IPS-11a (cell line): ENCODE measurements around the gene VPS41.

ENCODE experiments used
- H3K4me3 ChIP-seq: one replicate; pipeline ENCODE4 v1.5.1; 2013; ENCODE audit warnings: low read depth, low read length, control low read depth

The VPS41 gene

DNA sequence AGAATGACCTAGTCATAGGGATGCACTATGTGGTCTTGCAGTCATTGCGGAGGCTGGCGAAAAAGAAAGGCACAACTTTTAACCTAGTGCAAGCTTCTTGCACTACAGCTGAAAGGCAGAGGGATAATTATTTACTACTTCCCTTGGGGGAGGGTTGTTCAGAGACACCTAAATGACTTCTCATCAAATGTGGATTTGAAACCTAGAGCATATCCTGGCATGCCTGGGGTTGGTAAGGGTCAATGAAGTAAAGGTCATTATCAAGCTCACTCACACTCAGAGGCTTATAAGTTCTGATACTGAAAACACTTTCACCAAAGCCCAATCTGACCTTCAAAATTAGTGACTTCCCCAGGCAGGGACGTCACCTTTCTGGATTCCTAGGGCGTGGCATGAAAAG lies 168.9 kb downstream of the VPS41 start:
- H3K4me3 ChIP-seq, result no peak overlapping the region

DNA sequence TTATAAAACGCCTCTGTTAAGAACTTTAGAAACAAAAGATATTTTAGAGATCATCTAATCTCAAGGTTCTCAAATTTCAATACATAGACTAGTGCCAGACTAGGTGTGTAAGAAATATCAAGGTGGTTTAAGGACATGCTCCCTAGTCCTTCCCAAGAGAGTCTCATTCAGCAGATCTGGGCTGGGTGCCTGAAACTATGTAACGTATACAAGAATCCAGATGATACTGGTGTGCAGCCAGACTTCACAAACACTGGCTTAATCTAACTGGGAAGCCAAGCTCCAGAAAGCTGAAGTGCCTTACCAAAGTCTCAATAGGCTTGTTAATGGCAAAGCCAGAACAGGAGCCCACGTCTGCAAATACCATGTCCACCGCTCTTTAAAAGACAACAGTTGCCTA lies 172.9 kb downstream of the VPS41 start:
- H3K4me3 ChIP-seq, result no peak overlapping the region

DNA sequence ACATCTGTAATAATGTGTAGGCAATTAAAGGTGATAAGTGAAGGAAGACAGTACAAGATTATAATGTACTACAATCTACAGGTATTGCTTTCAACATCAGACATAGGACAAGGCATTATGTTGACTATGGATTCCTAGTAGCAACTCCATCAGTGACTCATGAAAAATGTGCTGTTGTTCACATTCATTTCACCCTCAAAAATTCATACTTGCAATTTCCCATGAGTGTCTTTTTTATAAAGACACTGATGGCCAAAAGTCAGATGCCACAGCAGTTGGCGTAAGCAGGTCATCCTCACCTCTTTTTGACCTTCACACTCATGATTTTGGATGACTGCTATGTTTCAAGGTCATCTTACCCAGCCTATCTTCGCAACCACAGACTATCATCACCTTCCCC lies 177.8 kb downstream of the VPS41 start:
- H3K4me3 ChIP-seq, result no peak overlapping the region

DNA sequence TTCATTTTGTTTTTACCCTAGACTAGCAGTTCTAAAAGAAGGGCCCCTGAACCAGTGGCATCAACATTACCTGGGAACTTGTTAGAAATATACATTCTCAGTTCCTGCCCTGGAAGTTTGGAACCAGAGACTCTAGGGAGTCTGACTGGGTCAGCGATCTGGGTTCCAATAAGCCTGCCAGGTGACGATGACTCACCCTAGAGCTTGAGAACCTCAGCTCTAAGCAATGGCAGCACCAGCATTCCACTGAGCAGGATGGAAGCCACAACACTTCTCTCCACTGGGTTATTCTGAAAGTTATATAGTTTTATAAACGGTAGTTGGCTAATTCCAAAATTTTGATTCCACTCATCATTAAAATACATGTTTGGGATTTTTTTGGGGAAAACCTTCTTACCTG lies 180.8 kb downstream of the VPS41 start:
- no peak overlapping the region for H3K4me3 ChIP-seq

DNA sequence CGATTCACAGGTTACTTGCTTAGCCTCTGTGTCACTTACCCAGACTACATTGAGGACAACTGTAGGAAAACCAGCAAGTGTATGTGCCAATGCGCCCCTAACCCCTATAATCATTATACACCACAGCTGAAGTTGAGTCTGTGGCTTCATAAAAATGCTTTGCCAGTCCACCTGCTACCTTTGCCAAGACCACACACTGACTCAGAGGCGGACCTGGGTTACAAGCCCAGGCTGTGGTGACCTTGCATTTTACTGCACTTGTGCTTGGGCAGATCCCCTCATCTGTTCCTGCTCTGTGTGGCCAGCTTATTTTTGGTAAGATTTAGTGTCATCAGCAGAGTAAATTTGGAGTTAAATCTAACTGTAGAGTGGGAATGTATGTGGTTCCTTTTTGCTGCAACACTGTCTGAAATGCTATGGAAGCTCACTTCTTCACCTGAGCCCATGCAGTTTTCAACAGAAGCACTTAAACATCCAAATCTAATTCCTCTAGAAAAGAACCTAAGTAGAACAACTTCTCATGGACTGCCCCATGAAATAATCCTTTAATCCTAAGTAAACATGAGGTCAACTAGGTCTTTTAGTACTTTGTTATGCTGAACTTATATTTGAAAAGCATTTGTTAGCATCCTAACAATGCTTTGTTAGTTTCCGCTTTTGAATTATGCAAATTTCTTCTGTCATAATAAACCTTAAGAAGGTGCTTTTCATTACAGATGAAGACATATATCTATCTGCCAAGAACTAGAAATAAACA lies 181.6 kb downstream of the VPS41 start:
- H3K4me3 ChIP-seq, result no peak overlapping the region

DNA sequence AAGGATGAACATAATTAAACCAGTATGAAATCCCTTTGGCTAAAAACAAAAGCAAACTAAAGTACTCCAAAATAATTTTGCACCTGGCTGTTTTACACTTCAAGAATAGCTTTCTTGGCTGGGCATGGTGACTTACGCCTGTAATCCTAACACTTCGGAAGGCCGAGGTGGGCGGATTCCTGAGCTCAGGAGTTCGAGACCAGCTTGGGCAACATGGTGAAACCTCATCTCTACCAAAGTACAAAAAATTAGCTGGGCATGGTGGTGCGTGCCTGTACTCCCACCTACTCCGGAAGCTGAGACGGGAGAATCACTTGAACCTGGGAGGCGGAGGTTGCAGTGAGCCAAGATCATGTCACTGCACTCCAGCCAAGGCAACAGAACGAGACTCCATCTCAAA lies 185.7 kb downstream of the VPS41 start:
- H3K4me3 ChIP-seq, result no peak overlapping the region

DNA sequence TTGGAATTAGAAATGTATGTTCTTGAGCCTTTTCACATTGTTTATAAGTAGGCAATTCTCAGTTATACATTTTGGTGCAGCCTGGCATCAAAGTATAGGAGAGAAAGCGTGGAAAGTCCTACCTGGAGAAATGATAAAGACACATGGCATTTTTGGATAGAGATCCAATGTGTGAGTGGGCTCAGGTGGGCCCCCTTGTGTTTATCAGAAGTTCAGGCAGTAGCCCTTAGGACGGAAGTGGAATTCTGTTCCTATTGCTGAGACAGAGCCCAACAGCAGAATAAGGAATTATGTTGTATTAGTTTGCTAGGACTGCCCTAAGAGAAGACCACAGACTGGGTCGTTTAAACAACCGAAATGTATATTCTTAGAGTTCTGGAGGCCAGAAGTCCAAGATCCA lies 192.6 kb downstream of the VPS41 start:
- H3K4me3 ChIP-seq, result no peak overlapping the region

DNA sequence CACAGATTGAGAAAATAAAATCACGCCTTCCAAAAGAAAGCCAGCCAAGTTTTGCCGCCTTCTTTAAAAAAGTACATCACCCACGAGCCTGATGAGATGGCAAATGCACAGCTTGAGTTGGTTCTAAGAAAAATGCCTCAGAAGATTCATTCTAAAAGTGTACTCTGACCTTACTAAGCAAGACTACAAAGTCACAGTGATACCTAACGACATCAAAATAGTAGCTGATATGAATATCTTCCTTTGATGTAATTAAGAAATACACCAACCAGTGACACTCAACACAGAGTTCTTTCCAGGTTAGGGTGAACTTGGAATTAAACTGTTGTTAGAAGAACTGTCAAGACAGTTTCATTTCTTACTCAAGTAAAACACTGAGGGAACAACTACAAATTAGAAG lies 199.9 kb downstream of the VPS41 start:
- H3K4me3 ChIP-seq, result no peak overlapping the region

DNA sequence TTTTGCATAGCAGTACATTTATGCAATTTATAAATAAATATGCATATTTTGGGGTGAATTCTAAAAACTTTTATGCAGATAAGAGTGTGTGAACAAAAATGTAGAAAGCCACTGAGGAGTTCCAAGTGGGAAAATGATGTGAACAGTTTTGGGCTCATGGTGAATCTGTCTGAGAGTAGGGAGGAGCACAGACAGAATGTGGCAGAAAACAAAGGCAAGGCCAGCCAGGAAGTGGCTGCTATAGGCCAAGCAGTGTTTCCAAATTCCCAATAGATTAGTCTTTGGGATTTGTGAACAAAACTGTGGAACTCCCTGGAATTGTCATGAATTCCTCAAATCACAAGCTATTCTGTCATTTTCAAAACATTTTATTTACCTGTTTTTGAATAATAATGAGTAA lies 204.2 kb downstream of the VPS41 start:
- no peak overlapping the region for H3K4me3 ChIP-seq

DNA sequence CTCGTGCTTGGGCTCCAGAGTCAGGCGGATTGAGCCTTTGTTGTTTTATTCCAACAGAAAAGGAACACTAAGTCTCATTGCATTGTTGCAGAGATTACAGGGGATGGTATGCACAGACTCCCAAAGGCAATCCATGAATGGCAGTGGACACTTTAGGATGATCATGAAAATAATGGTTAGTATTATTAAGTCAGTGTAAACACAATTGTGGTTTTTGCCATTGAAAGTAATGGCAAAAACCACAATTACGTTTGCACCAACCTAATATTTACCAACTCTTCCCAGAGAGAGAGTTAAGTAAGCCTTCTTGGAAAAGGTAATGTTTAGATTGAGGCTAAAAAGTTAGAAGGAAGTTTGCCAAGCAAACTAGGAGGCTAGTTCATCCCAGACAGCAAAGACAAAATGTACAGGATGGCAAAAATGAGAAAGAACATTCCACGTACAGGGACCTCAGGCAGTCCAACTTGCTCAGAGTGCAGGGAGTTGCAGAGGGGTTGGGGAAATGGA lies 204.9 kb downstream of the VPS41 start:
- H3K4me3 ChIP-seq, result no peak overlapping the region

DNA sequence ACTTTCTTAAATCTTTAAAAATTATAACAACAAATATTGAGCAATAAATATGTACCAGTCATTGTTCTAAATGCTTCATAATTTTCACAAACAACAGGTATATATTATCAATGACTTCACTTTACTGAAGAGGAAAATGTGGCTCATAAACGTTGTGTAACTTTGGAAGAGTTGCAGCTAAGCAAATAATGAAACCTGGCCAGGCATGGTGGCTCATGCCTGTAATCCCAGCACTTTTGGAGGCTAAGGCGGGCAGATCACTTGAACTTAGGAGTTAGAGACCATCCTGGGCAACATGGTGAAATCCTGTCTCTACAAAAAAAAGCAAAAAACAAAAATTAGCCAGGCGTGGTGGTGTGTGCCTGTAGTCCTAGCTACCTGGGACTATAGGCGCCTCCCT lies 205.9 kb downstream of the VPS41 start:
- no peak overlapping the region for H3K4me3 ChIP-seq

DNA sequence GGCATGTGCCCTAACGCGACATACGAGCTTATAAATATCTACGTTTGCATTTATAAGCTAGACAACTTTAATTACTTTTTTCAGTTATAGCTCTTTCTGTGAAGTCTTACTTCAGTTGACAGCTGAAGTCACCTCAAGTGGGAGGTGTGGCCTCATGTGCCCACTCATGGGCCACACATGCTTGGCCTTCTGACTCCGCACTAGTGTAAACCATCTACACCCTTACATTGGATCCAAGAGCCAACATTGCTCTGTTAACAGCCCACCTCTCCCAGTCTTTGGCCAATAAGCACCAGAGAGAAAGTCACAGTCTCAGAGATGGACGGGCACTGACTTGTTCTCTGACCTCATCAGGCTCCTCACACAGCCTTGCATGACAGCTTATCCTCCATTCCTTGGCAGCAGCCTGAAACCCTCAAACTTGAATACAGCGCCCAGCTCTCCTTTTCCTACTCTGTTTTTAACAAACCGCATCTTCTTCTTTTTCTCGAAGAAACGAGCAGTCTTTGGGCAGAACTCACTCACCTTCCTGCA lies 206.9 kb downstream of the VPS41 start:
- H3K4me3 ChIP-seq, result no peak overlapping the region

DNA sequence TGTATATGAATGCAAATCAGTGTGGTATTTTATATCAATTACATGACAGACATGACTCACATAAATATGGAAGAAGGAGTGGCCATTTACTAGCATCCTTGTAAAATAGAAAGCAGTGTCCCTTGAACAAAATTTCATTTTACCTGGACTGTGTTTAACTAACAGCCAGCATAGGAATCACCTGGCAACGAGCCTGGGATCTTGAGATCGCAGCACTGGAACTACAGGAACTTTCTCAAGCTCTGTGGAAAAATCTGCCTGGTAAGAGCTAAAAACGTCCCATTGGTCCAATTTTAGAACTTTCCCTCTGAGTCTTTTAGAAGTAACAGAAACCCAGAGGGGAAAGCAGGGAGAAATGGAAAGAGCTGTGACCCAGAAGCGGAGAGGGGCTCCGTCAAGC lies 208.9 kb downstream of the VPS41 start:
- no peak overlapping the region for H3K4me3 ChIP-seq

DNA sequence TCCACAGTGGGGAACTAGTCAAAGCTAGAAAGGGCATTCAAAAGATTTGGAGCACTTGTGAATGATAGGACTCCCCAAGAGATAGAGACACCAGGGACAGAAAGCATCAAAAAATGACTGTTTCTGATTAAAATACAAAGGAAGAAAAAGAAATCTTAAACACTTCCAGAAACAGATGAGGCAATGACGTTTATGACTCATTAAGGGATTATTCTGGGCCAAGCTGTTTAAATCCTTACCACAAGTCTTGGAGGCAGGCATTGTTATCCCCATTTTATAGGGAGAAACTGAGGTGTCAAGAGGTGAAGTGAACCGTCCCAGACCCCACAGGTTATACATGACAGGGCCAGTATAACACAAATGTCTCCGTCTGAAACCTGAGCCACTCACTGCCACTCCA lies 209.5 kb downstream of the VPS41 start:
- H3K4me3 ChIP-seq, result no peak overlapping the region

DNA sequence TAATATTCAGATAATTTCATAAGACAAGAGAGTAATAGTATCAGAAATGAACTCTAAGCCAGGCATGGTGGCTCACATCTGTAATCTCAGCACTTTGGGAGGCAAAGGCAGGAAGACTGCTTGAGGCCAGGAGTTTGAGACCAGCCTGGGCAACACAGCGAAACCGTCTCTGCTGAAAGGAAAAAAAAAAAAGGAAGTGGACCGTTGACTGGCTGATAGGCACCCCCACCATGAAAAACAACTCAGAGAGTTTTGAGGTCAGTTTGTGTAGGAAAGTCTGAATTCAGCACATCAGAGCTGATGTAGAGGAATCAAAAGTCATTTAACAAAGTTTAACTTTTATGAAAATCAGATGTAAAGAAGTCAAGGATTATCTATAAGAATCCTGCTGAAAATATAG lies 214.7 kb downstream of the VPS41 start:
- H3K4me3 ChIP-seq, result no peak overlapping the region

DNA sequence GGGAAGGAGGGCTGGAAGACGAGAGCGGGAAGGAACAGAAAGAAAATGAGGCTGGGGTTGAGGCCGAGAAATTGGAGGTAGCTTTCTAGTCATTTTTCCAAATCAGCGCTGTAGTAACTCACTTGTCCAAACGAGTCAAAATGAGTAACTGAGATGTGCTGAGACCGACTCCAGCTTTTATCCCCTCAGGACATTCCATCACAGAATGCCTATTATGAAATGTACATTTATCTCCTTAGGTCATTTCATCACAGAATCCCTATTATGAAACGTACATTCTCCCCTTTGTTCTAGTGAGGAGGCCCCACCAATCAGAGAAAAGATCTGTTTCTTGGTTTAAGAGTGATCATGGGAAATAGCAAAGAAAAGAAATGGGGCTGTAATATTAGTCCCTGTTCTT lies 222.1 kb downstream of the VPS41 start:
- no peak overlapping the region for H3K4me3 ChIP-seq

DNA sequence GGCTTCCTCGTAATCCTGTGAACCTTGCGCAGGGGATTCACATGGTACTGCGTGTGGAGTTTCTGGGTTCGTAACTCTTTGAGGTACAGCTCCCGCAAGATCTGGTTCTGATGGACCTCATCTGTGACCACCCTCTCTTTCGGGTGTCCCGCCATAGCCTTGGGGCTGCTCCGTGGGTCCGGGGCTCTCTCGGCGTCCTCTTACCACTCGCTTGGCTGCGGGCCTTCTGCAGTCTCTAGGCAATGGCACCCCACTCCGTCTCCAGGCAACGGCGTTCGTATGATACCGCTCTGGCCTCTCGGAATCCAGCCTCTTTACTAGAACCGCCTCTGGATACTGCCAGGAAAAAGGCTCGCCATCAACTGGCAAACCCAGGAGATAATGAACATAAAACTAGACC lies 223.1 kb downstream of the VPS41 start:
- H3K4me3 ChIP-seq, result no peak overlapping the region

DNA sequence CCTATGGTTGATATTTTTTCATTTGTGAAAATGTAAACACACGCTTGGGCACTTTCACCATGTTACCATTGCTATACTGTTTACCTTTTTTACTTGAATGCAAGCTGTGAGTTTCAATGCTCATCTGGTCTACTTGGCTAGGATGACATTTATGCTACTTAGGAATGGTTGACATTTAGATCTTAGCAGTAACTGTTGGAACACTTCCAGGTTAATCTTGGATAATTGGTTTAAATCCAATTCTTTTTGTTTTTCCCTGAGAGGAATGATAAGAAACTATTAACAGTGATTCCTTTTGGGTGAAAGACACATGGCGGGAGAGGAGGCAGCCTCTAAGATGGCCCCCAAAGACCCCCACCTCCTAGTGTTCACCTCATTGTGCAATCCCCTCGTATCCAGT lies 226.4 kb downstream of the VPS41 start:
- H3K4me3 ChIP-seq, result no peak overlapping the region

DNA sequence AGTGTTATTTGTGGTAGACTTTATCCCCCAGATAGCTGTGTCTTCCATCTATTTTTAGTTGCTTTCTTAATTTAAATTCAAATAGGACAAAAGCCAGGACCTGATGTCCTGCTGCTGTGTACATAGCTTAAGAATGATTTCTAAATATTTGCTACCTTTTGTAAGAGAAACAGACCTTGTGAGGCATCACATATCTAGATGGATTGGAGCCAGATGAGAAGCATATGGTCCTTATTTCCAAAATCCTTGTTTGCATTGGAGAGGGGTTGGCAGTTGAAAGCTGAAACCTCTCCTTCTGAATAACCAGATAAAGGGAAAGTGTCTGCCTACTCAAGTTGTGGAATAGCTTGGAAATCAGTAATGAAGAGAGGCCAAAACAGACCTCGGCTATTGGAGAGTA lies 227.1 kb downstream of the VPS41 start:
- H3K4me3 ChIP-seq, result no peak overlapping the region

DNA sequence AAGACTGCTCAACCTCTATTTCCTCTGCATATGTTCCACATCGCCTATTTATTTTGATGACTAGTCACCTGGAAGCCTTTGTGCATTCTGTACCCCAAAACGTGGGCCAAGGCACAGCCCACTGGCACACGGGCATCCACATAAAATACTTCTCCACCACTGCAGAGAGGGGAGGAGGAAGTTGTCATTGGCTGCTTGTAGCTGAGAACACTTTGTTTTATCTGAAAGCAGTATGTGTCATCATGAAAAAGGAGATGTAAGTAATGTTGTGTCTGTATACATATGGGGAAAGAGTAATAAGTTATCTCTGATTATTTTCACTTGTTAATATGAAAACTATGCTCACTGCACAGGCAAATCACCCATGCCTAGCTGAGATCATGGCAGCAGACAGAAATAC lies 229.6 kb downstream of the VPS41 start:
- no peak overlapping the region for H3K4me3 ChIP-seq

DNA sequence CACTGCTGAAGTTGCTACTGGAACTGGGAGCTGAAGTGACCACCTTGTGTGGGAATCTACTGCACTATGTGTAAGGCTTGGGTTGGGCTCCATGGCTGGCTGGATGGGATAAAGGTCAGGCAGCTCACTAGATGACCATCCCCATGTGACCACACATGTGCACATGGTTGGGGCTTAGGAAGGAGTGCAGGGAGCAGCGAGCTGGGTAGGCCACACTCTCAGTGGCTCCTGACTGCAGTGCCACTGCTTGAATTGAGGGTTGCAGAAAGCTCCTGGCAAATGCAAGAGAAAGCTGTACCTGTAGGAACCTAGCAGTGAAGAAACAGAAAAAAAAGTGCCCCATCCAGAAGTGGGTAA lies 230.3 kb downstream of the VPS41 start:
- H3K4me3 ChIP-seq, result no peak overlapping the region

DNA sequence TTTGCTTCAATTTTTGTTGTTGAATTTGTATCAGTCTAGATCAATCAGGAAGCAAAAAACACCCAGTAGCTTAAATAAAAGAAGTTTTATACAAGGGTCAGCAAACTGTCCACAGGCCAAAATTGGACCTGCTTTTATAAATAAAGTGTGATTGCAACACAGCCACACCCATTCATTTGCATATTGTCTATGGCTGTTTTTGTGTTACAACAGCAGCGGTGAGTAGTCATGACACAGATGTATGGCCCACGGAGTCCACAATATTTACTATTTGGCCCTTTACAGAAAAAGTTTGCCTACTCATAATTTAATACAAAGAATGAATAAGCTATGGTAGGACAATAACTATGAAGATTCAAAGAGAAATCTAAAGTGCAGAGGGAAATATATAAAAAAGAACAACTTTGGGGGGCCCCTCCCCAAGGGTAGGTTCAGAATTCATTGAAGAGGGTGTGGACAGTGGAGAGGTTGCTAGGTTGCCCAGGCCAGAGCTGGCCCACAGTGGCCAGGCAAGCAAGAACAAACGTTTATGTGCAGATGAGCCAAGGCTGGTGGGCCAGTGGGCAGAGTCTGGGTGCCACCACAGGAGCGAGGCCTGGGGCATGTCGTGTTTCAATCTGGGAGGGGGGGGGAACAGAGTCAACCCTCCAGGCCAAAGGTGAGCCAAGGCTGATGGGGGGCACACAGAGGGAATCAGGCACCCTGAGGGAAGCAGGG lies 230.9 kb downstream of the VPS41 start:
- no peak overlapping the region for H3K4me3 ChIP-seq
